Esophagus muscularis mucosa (tissue), 4 donors: ENCODE results near the gene PDXK. TPM values are rescaled to one million over a fixed set of nuclear protein-coding genes. Genes with fewer than 3 reads are reported as not detected.
"Not testable (repeated sequence)": the region's sequence is repeated elsewhere in the genome, so short reads cannot be mapped to it uniquely, and the experiment has no call there.

Source experiments
- DNase-seq: peaks from one replicate; pipeline ENCODE4 v3.0.0-alpha.2; 2017; ENCODE audit errors: extremely low spot score
- H3K27ac ChIP-seq, 4 donors: fragments of 200-600 bp; sonication (generic); replicated peaks in 1 of 4; 1 replicate in 3 of 4; 2 replicates in 1 of 4; pipeline ENCODE4 v1.5.1; 2016 to 2019; ENCODE audit warnings: mild to moderate bottlenecking in 1 of 4
- H3K27me3 ChIP-seq, 4 donors: fragments of 200-600 bp; sonication (generic); one replicate each; pipeline versions ENCODE4 v1.5.1 to v1.6.0; 2016 to 2019
- H3K36me3 ChIP-seq, 4 donors: fragments of 200-600 bp; sonication (generic); one replicate each; pipeline ENCODE4 v1.5.1; 2016 to 2019
- H3K4me1 ChIP-seq, 4 donors: fragments of 200-600 bp; sonication (generic); one replicate each; pipeline ENCODE4 v1.5.1; 2016 to 2019
- H3K4me3 ChIP-seq, 4 donors: fragments of 200-600 bp; sonication (generic); 1 replicate in 2 of 4; 2 replicates in 2 of 4; pipeline ENCODE4 v1.5.1; 2016 to 2019; ENCODE audit warnings: mild to moderate bottlenecking in 4 of 4, moderate library complexity in 1 of 4
- H3K9me3 ChIP-seq, 4 donors: fragments of 200-600 bp; sonication (generic); 1 replicate in 3 of 4; 2 replicates in 1 of 4; pipeline ENCODE4 v1.5.1; 2016 to 2019
- CTCF ChIP-seq, 3 experiments: fragments of 200-600 bp in 2 of 3; fragments of 450-650 bp in 1 of 3; sonication (generic) in 2 of 3; IDR thresholded peaks; one replicate each; pipeline ENCODE4 v1.5.1; 2017 to 2019; ENCODE audit warnings: antibody characterized with exemption in 3 of 3, mild to moderate bottlenecking in 2 of 3, moderate library complexity in 1 of 3
- EP300 ChIP-seq: sonication (generic); formaldehyde crosslinking; IDR thresholded peaks from one replicate; pipeline ENCODE4 v1.6.1; 2017; ENCODE audit warnings: antibody characterized with exemption
- POLR2A ChIP-seq: fragments of 450-650 bp; IDR thresholded peaks from one replicate; pipeline ENCODE4 v1.6.1; 2017; ENCODE audit warnings: antibody characterized with exemption, moderate library complexity, mild to moderate bottlenecking, low read depth
- POLR2AphosphoS5 ChIP-seq, 2 donors: sonication (generic); formaldehyde crosslinking; IDR thresholded peaks; one replicate each; pipeline ENCODE4 v1.6.1; 2017; ENCODE audit warnings: antibody characterized with exemption in 2 of 2
- WGBS: methylation state at CpG from one replicate; pipeline ENCODE4 v1.1.5; 2018; 5-methylcytosine and 5-hydroxymethylcytosine counted together
- intact Hi-C: fragments of 100-400 bp; cut with DNase I; formaldehyde crosslinking; loops from one replicate; pipeline ENCODE4 v1.15.1; 2023
- total RNA-seq, 4 donors: library from RNA; depleted of rRNA; stranded (reverse); fragments of >200 nt; gene quantifications; one replicate each; pipeline versions ENCODE4 v1.1.0 to v1.2.1, GENCODE V29; 2016

The PDXK gene
- total RNA-seq, 4 donors from 2014 or later, result 22.4 to 40.9 (median 31.8) TPM

- Histone ChIP-seq H3K4me1 (peaks cover 0 to 3% (median 0%) of the 10 kb centered on the region in 4 donors), H3K36me3 (peaks cover 36 to 92% (median 85%) of the 10 kb centered on the region in 4 donors), H3K4me3 (no peak overlapping the region), H3K9me3 (no peaks in the 10 kb centered on the region), H3K27me3 (no peaks in the 10 kb centered on the region), H3K27ac (no peak overlapping the region)
- intact Hi-C loops, result no loop called here
- DNase-seq, result no peak
- TF ChIP-seq POLR2AphosphoS5 (IDR thresholded peaks at IDR 0.05) (no peak), POLR2A (no peak), CTCF (IDR thresholded peaks at IDR 0.05) (no peak), EP300 (no peak)
- 95% methylated on average over 4 of the region's 8 CpGs for WGBS
Observed at GRCh38 chr21:43692949-43693348, 26.0 kb upstream of the PDXK start.

GRCh38 chr21:43693981-43694380 lies 24.9 kb upstream of the PDXK start:
- no peaks in the 10 kb centered on the region for H3K4me1 ChIP-seq
- TF ChIP-seq POLR2AphosphoS5 (IDR thresholded peaks at IDR 0.05), result no peak
- H3K27me3 ChIP-seq, result no peaks in the 10 kb centered on the region
- no peaks in the 10 kb centered on the region for H3K9me3 ChIP-seq
- 96% methylated on average over 23 of the region's 23 CpGs for WGBS
- intact Hi-C loops, result no loop called here
- no peak for DNase-seq
- H3K36me3 ChIP-seq, result peaks cover 30 to 82% (median 74%) of the 10 kb centered on the region in 4 donors
- H3K4me3 ChIP-seq, result no peak overlapping the region
- no peak overlapping the region for H3K27ac ChIP-seq

GRCh38 chr21:43694437-43695079 lies 24.4 kb upstream of the PDXK start:
- Histone ChIP-seq H3K27ac (no peak overlapping the region), H3K27me3 (no peaks in the 10 kb centered on the region), H3K4me1 (no peaks in the 10 kb centered on the region), H3K36me3 (peaks cover 30 to 76% (median 69%) of the 10 kb centered on the region in 4 donors), H3K4me3 (no peak overlapping the region), H3K9me3 (no peaks in the 10 kb centered on the region)
- no peak for TF ChIP-seq EP300
- intact Hi-C loops, result no loop called here
- DNase-seq, result no peak
- WGBS, result 79% methylated on average over 13 of the region's 27 CpGs

- Histone ChIP-seq H3K27ac (no peak overlapping the region), H3K4me1 (no peaks in the 10 kb centered on the region), H3K27me3 (no peaks in the 10 kb centered on the region), H3K9me3 (no peaks in the 10 kb centered on the region), H3K4me3 (no peak overlapping the region), H3K36me3 (peaks cover 19 to 60% (median 52%) of the 10 kb centered on the region in 4 donors)
- no peak for DNase-seq
- no peak for TF ChIP-seq EP300
- TF ChIP-seq POLR2A, result no peak
- TF ChIP-seq POLR2AphosphoS5 (IDR thresholded peaks at IDR 0.05), result no peak
- TF ChIP-seq CTCF (IDR thresholded peaks at IDR 0.05), result no peak
- WGBS, result 94% methylated on average over 15 of the region's 17 CpGs
- intact Hi-C loops, result no loop called here
Observed at GRCh38 chr21:43696214-43696613, 22.7 kb upstream of the PDXK start.

- intact Hi-C loops, result no loop called here
- Histone ChIP-seq H3K4me1 (peaks cover 0 to 6% (median 5%) of the 10 kb centered on the region in 4 donors), H3K9me3 (no peaks in the 10 kb centered on the region), H3K27ac (no peak overlapping the region), H3K27me3 (peaks cover 0 to 7% (median 0%) of the 10 kb centered on the region in 4 donors), H3K36me3 (peaks cover 6 to 42% (median 34%) of the 10 kb centered on the region in 4 donors), H3K4me3 (no peak overlapping the region)
- no peak for DNase-seq
- WGBS, result 92% methylated on average over 11 of the region's 11 CpGs
- no peak for TF ChIP-seq POLR2AphosphoS5 (IDR thresholded peaks at IDR 0.05)
- TF ChIP-seq CTCF (IDR thresholded peaks at IDR 0.05), result no peak
- no peak for TF ChIP-seq POLR2A
- no peak for TF ChIP-seq EP300
Observed at GRCh38 chr21:43697758-43698643, 20.9 kb upstream of the PDXK start.

- H3K9me3 ChIP-seq, DNase-seq, H3K27me3 ChIP-seq, intact Hi-C loops, H3K4me3 ChIP-seq, H3K27ac ChIP-seq: not testable (repeated sequence)
- Histone ChIP-seq H3K4me1 (peaks cover 0 to 12% (median 6%) of the 10 kb centered on the region in 4 donors), H3K36me3 (peaks cover 3 to 27% (median 20%) of the 10 kb centered on the region in 4 donors)
- WGBS, result 92% methylated on average over 5 of the region's 5 CpGs
Observed at GRCh38 chr21:43699492-43699777, 19.5 kb upstream of the PDXK start.
